IPS DF 6.9 (cell line): ENCODE results near the gene CARTPT.

Experiments used
- DNase-seq: peaks from one replicate; pipeline ENCODE4 v3.0.0-alpha.2; 2013; ENCODE audit warnings: low read depth, low spot score
- H3K27ac ChIP-seq: one replicate; pipeline ENCODE4 v1.5.1; 2013; ENCODE audit warnings: low read length, control low read depth
- H3K27me3 ChIP-seq: 2 replicates; pipeline ENCODE4 v1.6.1; 2013; ENCODE audit warnings: mild to moderate bottlenecking, low read length; ENCODE audit not compliant: control insufficient read depth, insufficient read depth
- H3K36me3 ChIP-seq: 2 replicates; pipeline ENCODE4 v1.6.1; 2013; ENCODE audit warnings: low read length; ENCODE audit not compliant: control insufficient read depth, insufficient read depth
- H3K4me1 ChIP-seq: 2 replicates; pipeline ENCODE4 v1.6.1; 2013; ENCODE audit warnings: low read length; ENCODE audit not compliant: control insufficient read depth, insufficient read depth
- H3K4me3 ChIP-seq: 2 replicates; pipeline ENCODE4 v1.5.1; 2013; ENCODE audit warnings: mild to moderate bottlenecking, low read length
- H3K9me3 ChIP-seq: 2 replicates; pipeline ENCODE4 v1.6.1; 2013; ENCODE audit warnings: low read length, inconsistent platforms; ENCODE audit not compliant: control insufficient read depth, insufficient read depth
- WGBS: extraction: QIAGEN DNeasy Blood & Tissue Kit; methylation state at CpG from one replicate; pipeline ENCODE4 v1.1.7; 2013; ENCODE audit warnings: mixed read lengths, missing lambda C conversion rate; ENCODE audit not compliant: insufficient read length, insufficient coverage; 5-methylcytosine and 5-hydroxymethylcytosine counted together

The CARTPT gene

GRCh38 chr5:71752441-71753190, 33.5 kb downstream of the CARTPT start:
- WGBS, result no CpG with 5 or more reads among the region's 4 CpGs
- DNase-seq, result no peak
- Histone ChIP-seq H3K9me3 (no peaks in the 10 kb centered on the region), H3K27me3 (no peaks in the 10 kb centered on the region), H3K4me3 (no peak overlapping the region), H3K4me1 (no peaks in the 10 kb centered on the region), H3K36me3 (no peaks in the 10 kb centered on the region), H3K27ac (no peak overlapping the region)

- H3K27me3 ChIP-seq, result no peaks in the 10 kb centered on the region
- no peaks in the 10 kb centered on the region for H3K4me1 ChIP-seq
- H3K36me3 ChIP-seq, result no peaks in the 10 kb centered on the region
- DNase-seq, result peak; percentile 48
- WGBS, result no CpG with 5 or more reads among the region's 14 CpGs
- no peak overlapping the region for H3K4me3 ChIP-seq
- no peak overlapping the region for H3K27ac ChIP-seq
- H3K9me3 ChIP-seq, result no peaks in the 10 kb centered on the region
Measured at GRCh38 chr5:71757590-71758543, 38.8 kb downstream of the CARTPT start.

GRCh38 chr5:71762826-71763225, 43.8 kb downstream of the CARTPT start:
- Histone ChIP-seq H3K36me3 (no peaks in the 10 kb centered on the region), H3K27me3 (no peaks in the 10 kb centered on the region), H3K4me1 (no peaks in the 10 kb centered on the region), H3K27ac (no peak overlapping the region), H3K9me3 (no peaks in the 10 kb centered on the region), H3K4me3 (no peak overlapping the region)
- WGBS, result no CpG with 5 or more reads among the region's 5 CpGs
- DNase-seq, result no peak

- Histone ChIP-seq H3K27ac (no peak overlapping the region), H3K36me3 (no peaks in the 10 kb centered on the region), H3K9me3 (no peaks in the 10 kb centered on the region), H3K27me3 (no peaks in the 10 kb centered on the region), H3K4me3 (no peak overlapping the region), H3K4me1 (no peaks in the 10 kb centered on the region)
- DNase-seq, result no peak
Measured at GRCh38 chr5:71767661-71768060, 48.6 kb downstream of the CARTPT start.

GRCh38 chr5:71769287-71769686, 50.2 kb downstream of the CARTPT start:
- DNase-seq, result no peak
- Histone ChIP-seq H3K27me3 (no peaks in the 10 kb centered on the region), H3K4me1 (no peaks in the 10 kb centered on the region), H3K36me3 (no peaks in the 10 kb centered on the region), H3K4me3 (no peak overlapping the region), H3K27ac (no peak overlapping the region), H3K9me3 (no peaks in the 10 kb centered on the region)

GRCh38 chr5:71770381-71770780, 51.3 kb downstream of the CARTPT start:
- no peak for DNase-seq
- no peaks in the 10 kb centered on the region for H3K4me1 ChIP-seq
- H3K27ac ChIP-seq, result no peak overlapping the region
- H3K27me3 ChIP-seq, result no peaks in the 10 kb centered on the region
- no peaks in the 10 kb centered on the region for H3K9me3 ChIP-seq
- H3K4me3 ChIP-seq, result no peak overlapping the region
- H3K36me3 ChIP-seq, result no peaks in the 10 kb centered on the region
